Measurements from ENCODE around the gene RPS6KA3. TPM values are rescaled to one million over a fixed set of nuclear protein-coding genes. Genes with fewer than 3 reads are reported as not detected.

The RPS6KA3 gene
- total RNA-seq, 1 experiment from 2014 or later: 35.5 TPM

DNA sequence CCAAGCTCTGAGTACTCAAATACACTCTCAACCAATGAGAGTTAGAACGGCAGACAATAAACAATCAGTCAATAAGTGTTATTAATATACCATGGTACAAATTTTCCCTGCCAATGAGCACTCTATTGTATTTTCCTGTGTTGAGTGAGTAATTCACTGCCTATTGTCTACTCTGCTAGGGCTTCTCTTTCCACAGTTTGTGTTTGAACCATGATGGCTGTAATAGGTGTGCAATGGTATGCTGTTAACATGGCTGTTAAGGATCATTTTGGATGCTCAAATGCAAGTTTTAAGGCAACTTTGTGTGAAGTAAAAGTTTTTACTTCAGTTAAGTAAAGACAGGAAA lies 41.2 kb downstream of the RPS6KA3 start:
- ChIA-PET CTCF (no interaction called here), POLR2A (no interaction called here)

More for the DNA sequence above, 41.2 kb downstream of the RPS6KA3 start:
- no peaks in the 10 kb centered on the region for H3K4me1 ChIP-seq (ENCODE audit: control insufficient read depth in 1 of 2, insufficient read depth in 2 of 2, low read length in 2 of 2)
- ATAC-seq: no peak
- no peaks in the 10 kb centered on the region; the same call in 1 of the 2 replicates for H3K79me2 ChIP-seq (ENCODE audit: insufficient read depth, low read length)
- TF ChIP-seq SRF (IDR thresholded peaks at IDR 0.05; ENCODE audit: low read depth): no peak
- TF ChIP-seq RAD21 (IDR thresholded peaks at IDR 0.05; ENCODE audit: low read depth): no peak
- TF ChIP-seq EGR1 (IDR thresholded peaks at IDR 0.05; ENCODE audit: low read depth): no peak
- TF ChIP-seq, protein P1, sequence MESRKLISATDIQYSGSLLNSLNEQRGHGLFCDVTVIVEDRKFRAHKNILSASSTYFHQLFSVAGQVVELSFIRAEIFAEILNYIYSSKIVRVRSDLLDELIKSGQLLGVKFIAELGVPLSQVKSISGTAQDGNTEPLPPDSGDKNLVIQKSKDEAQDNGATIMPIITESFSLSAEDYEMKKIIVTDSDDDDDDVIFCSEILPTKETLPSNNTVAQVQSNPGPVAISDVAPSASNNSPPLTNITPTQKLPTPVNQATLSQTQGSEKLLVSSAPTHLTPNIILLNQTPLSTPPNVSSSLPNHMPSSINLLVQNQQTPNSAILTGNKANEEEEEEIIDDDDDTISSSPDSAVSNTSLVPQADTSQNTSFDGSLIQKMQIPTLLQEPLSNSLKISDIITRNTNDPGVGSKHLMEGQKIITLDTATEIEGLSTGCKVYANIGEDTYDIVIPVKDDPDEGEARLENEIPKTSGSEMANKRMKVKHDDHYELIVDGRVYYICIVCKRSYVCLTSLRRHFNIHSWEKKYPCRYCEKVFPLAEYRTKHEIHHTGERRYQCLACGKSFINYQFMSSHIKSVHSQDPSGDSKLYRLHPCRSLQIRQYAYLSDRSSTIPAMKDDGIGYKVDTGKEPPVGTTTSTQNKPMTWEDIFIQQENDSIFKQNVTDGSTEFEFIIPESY (IDR thresholded peaks at IDR 0.05; ENCODE audit: extremely low read depth, insufficient replicate concordance, low read length): no peak
- TF ChIP-seq FOSL1 (IDR thresholded peaks at IDR 0.05; ENCODE audit: low read depth): no peak
- TF ChIP-seq SP1 (IDR thresholded peaks at IDR 0.05; ENCODE audit: low read depth): no peak
- TF ChIP-seq CBX3 (IDR thresholded peaks at IDR 0.05; ENCODE audit: low read depth): no peak
- TF ChIP-seq POLR2A (IDR thresholded peaks at IDR 0.05; ENCODE audit: borderline replicate concordance, extremely low read depth, insufficient read depth, insufficient read length): no peak
- TF ChIP-seq SIN3A (IDR thresholded peaks at IDR 0.05; ENCODE audit: low read depth): no peak
- no peak for TF ChIP-seq ZNF274 (IDR thresholded peaks at IDR 0.05; ENCODE audit: low read depth, low read length)
- TF ChIP-seq EZH2phosphoT487 (IDR thresholded peaks at IDR 0.05; ENCODE audit: borderline replicate concordance): no peak
- no peak for TF ChIP-seq EZH2 (IDR thresholded peaks at IDR 0.05)
- TF ChIP-seq, protein P2, sequence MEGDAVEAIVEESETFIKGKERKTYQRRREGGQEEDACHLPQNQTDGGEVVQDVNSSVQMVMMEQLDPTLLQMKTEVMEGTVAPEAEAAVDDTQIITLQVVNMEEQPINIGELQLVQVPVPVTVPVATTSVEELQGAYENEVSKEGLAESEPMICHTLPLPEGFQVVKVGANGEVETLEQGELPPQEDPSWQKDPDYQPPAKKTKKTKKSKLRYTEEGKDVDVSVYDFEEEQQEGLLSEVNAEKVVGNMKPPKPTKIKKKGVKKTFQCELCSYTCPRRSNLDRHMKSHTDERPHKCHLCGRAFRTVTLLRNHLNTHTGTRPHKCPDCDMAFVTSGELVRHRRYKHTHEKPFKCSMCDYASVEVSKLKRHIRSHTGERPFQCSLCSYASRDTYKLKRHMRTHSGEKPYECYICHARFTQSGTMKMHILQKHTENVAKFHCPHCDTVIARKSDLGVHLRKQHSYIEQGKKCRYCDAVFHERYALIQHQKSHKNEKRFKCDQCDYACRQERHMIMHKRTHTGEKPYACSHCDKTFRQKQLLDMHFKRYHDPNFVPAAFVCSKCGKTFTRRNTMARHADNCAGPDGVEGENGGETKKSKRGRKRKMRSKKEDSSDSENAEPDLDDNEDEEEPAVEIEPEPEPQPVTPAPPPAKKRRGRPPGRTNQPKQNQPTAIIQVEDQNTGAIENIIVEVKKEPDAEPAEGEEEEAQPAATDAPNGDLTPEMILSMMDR (IDR thresholded peaks at IDR 0.05 in 2 of 3, conservative IDR thresholded peaks at IDR 0.05 in 1 of 3; ENCODE audit: borderline replicate concordance in 1 of 3, insufficient read depth in 1 of 3, low read depth in 2 of 3, low read length in 2 of 3): no peak
- no peak for TF ChIP-seq YY1 (IDR thresholded peaks at IDR 0.05; ENCODE audit: extremely low read depth, insufficient replicate concordance, low read depth, low read length)
- TF ChIP-seq ATF3 (IDR thresholded peaks at IDR 0.05): no peak
- no peak for TF ChIP-seq CEBPB (IDR thresholded peaks at IDR 0.05; ENCODE audit: low read depth)
- no peak for TF ChIP-seq REST (IDR thresholded peaks at IDR 0.05; ENCODE audit: low read depth)
- H3K4me2 ChIP-seq (ENCODE audit: low read length): no peak overlapping the region
- no peak overlapping the region for H3K27ac ChIP-seq (ENCODE audit: low read depth, low read length)
- H3K9me2 ChIP-seq (ENCODE audit: insufficient read depth): no peaks in the 10 kb centered on the region
- RAD21 ChIA-PET (ENCODE audit: low non-redundant PET in 1 of 2, low total read pairs in 2 of 2, uncharacterized antibody in 2 of 2, unreplicated experiment in 2 of 2): no interaction called here
- H4K20me1 ChIP-seq (ENCODE audit: insufficient read depth): no peaks in the 10 kb centered on the region
- H3K36me3 ChIP-seq (ENCODE audit: control insufficient read depth in 1 of 2, insufficient read depth in 2 of 2, low read length in 2 of 2): no peaks in the 10 kb centered on the region
- no TSS peak for BruUV-seq (replicated peaks)
- no peak overlapping the region for H2AFZ ChIP-seq (ENCODE audit: low read depth, low read length, poor library complexity, severe bottlenecking)
- H3K4me3 ChIP-seq (replicated peaks in 1 of 2; ENCODE audit: low read depth in 1 of 2, low read length in 2 of 2): no peak overlapping the region
- no peaks in the 10 kb centered on the region for H3K27me3 ChIP-seq (ENCODE audit: insufficient read depth, low read length)
- no peak for DNase-seq (ENCODE audit: low read depth, low spot score)
- no peaks in the 10 kb centered on the region for H3K9me3 ChIP-seq (ENCODE audit: control insufficient read depth in 1 of 2, insufficient read depth in 1 of 2, low read depth in 1 of 2, low read length in 2 of 2)
- H3K9ac ChIP-seq (ENCODE audit: low read length): no peak overlapping the region
- intact Hi-C loops (cut with micrococcal nuclease): no loop called here

Measured in HCT116 (cell line).